GM12872 (cell line): Measurements from ENCODE around the gene CALN1.

Experiments used
- CTCF ChIP-seq: IDR thresholded peaks from 3 replicates; pipeline ENCODE4 v1.5.1; 2011; ENCODE audit warnings: low read depth, mild to moderate bottlenecking, low read length, moderate library complexity; ENCODE audit not compliant: insufficient read depth

CALN1 gene

GRCh38 chr7:72391821-72392377, 20.2 kb downstream of the CALN1 start:
- TF ChIP-seq CTCF, result no peak

- no peak for TF ChIP-seq CTCF
These were observed 26.0 kb downstream of the CALN1 start for GRCh38 chr7:72386118-72386517.

DNA sequence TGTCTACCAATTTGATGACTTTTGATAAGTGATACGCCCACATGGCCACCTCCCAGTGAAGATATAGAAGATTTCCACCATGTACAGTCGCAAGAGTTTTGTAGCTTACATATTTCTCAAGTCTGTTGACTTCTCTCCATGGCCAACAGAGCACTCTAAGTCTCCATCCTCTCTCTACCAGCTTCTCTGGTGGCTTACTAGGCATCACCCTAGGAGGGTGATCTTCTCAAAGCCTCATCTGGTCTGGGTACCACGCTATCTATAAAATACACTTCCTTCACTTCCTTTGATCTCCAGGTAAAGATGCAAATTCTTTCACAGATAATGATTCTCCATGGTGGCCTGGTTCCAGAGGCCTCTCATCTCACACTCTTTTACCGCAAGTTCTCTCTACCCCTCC, 49.9 kb downstream of the CALN1 start:
- TF ChIP-seq CTCF, result no peak

DNA sequence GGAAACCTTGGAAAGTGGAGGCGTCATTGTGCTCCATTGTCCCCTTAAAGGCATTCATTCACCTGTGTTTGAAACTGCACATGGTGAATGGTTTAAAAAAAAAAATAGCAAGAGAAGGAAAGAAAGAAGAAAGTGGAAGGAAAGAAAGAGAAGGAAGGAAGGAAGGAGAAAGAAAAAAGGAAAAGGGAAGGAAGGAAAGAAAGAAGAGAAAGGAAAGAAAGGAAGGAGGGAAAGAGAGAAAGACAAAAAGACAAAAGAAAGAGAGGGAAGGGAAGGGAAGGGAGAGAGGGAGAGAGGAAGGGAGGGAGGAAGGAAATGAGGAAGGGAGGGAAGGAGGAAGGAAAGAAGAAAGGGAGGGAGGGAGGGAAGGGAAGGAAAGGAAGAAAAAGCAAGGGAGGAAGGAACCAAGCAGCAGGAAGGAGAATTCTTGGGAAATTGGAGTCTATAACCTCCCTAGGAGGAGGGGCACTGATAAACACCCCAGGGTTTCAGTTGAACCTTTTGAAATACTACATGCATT, 66.9 kb downstream of the CALN1 start:
- no peak for TF ChIP-seq CTCF

GRCh38 chr7:72343991-72344390, 68.1 kb downstream of the CALN1 start:
- TF ChIP-seq CTCF, result no peak

- no peak for TF ChIP-seq CTCF
These were observed 74.6 kb downstream of the CALN1 start for GRCh38 chr7:72337390-72338167.

DNA sequence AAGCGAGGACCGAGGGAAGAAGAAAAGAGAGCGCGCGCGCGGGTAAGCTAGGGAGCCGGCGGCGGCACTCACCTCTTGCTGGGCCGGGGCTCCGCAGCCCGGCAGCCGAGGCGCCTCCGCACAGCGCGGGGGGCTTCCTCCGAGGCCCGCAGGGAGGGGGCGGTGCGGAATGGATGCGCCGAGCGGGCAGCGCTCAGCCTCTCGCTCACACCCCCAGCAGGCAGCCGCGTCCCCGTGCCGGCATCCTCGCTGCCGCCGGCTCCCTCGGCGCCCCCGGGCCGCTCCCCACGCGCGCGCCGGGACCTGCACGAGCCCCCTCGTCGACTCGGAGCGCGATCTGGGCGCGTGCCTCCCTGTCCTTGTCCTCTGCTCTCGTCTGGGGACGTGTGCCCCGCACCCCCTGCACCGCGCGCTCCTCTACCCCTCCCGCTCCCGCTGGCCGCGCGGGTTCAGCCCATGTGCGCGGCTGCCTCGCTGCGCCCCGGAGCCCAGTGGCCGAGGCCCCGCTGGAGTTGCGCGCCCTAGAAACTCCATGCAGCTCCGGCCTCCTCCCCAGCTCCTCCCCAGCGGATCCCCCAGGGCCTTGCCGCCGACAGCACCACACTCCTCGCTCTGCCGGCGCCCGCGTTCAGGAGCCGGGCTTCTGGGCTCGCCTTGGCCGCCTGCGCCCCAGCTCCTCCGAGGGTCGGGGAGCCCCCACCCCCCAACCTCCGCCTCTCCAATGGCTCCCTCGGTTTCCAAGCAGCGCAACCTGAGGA, 75.3 kb downstream of the CALN1 start:
- TF ChIP-seq CTCF, result no peak
